Sigmoid colon (tissue), 4 donors: ENCODE data around the gene ABLIM2.

ENCODE experiments used
- EP300 ChIP-seq, 4 donors: sonication (generic); formaldehyde crosslinking; IDR thresholded peaks; one replicate each; pipeline ENCODE4 v1.6.1; 2017; ENCODE audit warnings: antibody characterized with exemption in 4 of 4
- POLR2A ChIP-seq, 2 donors: fragments of 450-650 bp; IDR thresholded peaks; one replicate each; pipeline ENCODE4 v1.6.1; 2016; ENCODE audit warnings: antibody characterized with exemption in 2 of 2, mild to moderate bottlenecking in 2 of 2, moderate library complexity in 2 of 2
- POLR2AphosphoS5 ChIP-seq, 4 donors: sonication (generic); formaldehyde crosslinking; IDR thresholded peaks; one replicate each; pipeline ENCODE4 v1.6.1; 2017; ENCODE audit warnings: antibody characterized with exemption in 4 of 4
- TF ChIP-seq, protein P1 (sequence below), 4 experiments: fragments of 450-650 bp in 3 of 4; fragments of 200-600 bp in 1 of 4; IDR thresholded peaks; one replicate each; pipeline ENCODE4 v1.5.1; 2016 to 2019; ENCODE audit warnings: antibody characterized with exemption in 4 of 4, mild to moderate bottlenecking in 3 of 4, moderate library complexity in 2 of 4

DNA sequence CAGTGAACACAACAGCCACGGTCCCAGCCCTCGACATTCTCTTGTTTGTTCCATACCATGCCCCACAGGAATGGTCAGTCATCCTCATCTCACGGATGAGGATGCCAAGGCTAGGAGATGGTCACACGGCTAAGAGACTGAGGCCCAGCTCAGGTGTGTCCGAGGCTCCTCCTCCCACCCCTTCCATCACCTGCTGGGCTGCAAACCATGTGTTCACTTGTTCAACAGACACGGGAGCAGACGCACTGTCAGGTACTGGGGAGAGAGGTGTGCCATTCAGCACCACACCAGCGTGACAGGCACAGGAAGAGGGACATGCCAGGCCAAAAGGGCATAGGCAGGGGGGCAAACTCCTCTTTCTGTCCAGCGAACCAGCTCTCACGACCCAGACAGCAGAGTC lies 45.9 kb downstream of the ABLIM2 start:
- TF ChIP-seq, protein P1, sequence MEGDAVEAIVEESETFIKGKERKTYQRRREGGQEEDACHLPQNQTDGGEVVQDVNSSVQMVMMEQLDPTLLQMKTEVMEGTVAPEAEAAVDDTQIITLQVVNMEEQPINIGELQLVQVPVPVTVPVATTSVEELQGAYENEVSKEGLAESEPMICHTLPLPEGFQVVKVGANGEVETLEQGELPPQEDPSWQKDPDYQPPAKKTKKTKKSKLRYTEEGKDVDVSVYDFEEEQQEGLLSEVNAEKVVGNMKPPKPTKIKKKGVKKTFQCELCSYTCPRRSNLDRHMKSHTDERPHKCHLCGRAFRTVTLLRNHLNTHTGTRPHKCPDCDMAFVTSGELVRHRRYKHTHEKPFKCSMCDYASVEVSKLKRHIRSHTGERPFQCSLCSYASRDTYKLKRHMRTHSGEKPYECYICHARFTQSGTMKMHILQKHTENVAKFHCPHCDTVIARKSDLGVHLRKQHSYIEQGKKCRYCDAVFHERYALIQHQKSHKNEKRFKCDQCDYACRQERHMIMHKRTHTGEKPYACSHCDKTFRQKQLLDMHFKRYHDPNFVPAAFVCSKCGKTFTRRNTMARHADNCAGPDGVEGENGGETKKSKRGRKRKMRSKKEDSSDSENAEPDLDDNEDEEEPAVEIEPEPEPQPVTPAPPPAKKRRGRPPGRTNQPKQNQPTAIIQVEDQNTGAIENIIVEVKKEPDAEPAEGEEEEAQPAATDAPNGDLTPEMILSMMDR (IDR thresholded peaks at IDR 0.05), result no peak
- TF ChIP-seq POLR2AphosphoS5 (IDR thresholded peaks at IDR 0.05) (no peak), EP300 (IDR thresholded peaks at IDR 0.05) (no peak), POLR2A (IDR thresholded peaks at IDR 0.05) (no peak)
